ENCODE data around the gene CGNL1.

Gene CGNL1

DNA sequence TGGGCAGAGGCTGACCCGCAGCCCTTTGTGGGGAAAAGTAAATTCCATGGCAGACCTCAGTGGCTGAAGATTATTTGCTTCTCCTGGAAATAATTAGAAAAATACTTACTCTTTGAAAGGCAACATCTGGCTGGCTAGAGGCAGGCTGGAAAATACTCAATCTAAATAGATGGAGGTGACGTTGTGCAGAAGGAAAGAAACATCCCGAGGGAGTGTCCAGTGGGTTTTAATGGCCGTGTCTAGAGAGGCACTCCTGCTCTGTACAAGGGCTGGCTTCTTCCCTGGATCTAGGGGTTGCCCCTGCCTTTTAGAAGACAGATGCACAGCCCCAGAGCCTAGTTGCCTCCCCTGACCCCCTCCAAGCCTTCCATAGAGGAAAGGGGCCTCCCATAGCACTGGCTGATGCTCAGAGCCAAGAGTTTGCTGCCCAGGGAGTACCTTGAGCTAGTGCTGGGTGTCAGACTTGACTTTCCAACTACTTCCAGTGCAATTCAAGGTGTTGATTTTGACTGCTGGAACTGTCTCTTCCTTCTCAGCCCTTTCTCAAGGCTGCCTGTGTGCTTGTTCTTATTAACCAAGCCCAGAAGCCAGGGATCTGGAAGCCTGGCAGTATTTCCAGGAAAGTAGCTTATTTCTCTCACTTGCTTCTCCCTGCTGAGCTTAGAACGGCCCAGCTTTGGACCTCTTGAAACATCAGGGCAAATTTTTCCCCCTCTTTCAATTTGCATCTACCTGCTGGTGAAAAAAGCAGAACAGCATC, 27.4 kb downstream of the CGNL1 start:
- Histone ChIP-seq H3K36me3 (ENCODE audit: control insufficient read depth in 4 of 4, insufficient read depth in 4 of 4, low read length in 3 of 4) (no peaks in the 10 kb centered on the region), H3K4me1 (ENCODE audit: control extremely low read depth in 1 of 4, control insufficient read depth in 4 of 4, insufficient read depth in 4 of 4, low read length in 3 of 4) (no peaks in the 10 kb centered on the region), H3K27me3 (replicated peaks in 2 of 5; ENCODE audit: control insufficient read depth in 4 of 5, insufficient read depth in 5 of 5, low read length in 4 of 5) (no peaks in the 10 kb centered on the region), H3K9me3 (ENCODE audit: control extremely low read depth in 1 of 5, control insufficient read depth in 4 of 5, insufficient read depth in 2 of 5, low read depth in 1 of 5, low read length in 4 of 5) (peaks cover 0 to 1% (median 0%) of the 10 kb centered on the region in 5 experiments), H3K4me3 (ENCODE audit: control insufficient read depth in 1 of 7, extremely low read depth in 1 of 7, insufficient read depth in 4 of 7, low read depth in 2 of 7, low read length in 6 of 7) (no peak overlapping the region), H3K27ac (ENCODE audit: insufficient read depth in 1 of 2, low read depth in 1 of 2, low read length in 2 of 2, poor library complexity in 1 of 2, severe bottlenecking in 2 of 2) (no peak overlapping the region)
- WGBS (ENCODE audit: insufficient coverage) = 100% methylated on average over 4 of the region's 5 CpGs
- ChIA-PET POLR2A (no interaction called here), CTCF (no interaction called here)
- no peak for DNase-seq

DNA sequence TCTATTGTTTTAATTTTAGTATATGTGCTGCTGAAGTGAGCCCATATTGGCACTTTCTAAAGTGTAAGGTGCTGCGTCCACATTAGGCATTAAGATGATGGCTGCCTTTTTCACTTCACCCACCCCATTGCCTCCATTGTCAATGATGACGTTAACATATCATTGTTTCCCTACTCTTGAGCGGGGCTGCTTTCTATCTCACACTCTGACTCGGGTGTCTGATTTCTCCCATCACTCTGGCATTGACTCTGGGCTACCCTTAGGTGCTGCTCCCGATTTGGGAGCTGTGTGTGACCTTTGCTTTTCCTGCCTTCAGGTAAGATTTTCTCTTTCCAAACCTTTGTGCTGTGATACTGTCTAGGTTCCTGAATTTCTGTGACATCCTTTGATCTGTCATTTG, 28.8 kb downstream of the CGNL1 start:
- 97% methylated on average over 4 of the region's 5 CpGs for WGBS (ENCODE audit: insufficient coverage)

DNA sequence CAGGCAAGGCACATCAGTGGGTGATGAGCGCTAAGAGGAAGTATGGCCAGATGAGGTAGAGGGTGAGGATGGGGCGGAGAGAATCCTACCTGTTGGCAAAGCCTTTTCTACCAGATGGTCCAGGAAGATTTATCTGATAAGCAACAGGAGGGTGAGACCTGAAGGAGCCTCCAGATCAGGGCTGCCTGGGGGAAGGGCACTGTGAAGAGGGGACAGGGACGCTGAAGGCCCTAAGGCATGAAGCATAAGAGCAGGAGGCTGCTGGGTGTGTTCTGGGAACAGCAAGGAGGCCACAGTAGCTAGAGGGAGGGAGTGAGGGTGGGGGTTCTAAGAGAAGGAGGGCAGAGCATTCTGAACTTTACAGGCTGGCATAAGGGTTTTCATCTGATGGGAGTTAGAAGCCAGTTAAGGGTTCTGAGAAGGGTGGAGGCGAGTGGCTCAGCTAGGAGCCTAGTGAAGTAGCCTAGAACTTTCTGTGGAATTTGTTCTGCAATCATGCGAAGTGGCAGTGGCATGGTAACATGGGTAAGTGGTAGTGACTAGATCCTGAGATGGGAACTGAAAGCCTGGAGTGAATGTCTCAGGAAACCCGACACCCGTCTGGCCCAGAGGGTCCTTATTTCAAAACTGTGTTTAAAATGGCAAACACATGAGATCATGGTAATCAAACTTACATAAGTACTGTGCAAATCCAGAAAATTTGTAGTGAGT, 29.9 kb downstream of the CGNL1 start:
- Histone ChIP-seq H3K9me3 (ENCODE audit: control extremely low read depth in 1 of 5, control insufficient read depth in 4 of 5, insufficient read depth in 2 of 5, low read depth in 1 of 5, low read length in 4 of 5) (peaks cover 0 to 1% (median 0%) of the 10 kb centered on the region in 5 experiments), H3K4me3 (ENCODE audit: control insufficient read depth in 1 of 7, extremely low read depth in 1 of 7, insufficient read depth in 4 of 7, low read depth in 2 of 7, low read length in 6 of 7) (no peak overlapping the region), H3K27ac (ENCODE audit: insufficient read depth in 1 of 2, low read depth in 1 of 2, low read length in 2 of 2, poor library complexity in 1 of 2, severe bottlenecking in 2 of 2) (no peak overlapping the region), H3K4me1 (ENCODE audit: control extremely low read depth in 1 of 4, control insufficient read depth in 4 of 4, insufficient read depth in 4 of 4, low read length in 3 of 4) (no peaks in the 10 kb centered on the region), H3K27me3 (replicated peaks in 2 of 5; ENCODE audit: control insufficient read depth in 4 of 5, insufficient read depth in 5 of 5, low read length in 4 of 5) (no peaks in the 10 kb centered on the region), H3K36me3 (ENCODE audit: control insufficient read depth in 4 of 4, insufficient read depth in 4 of 4, low read length in 3 of 4) (no peaks in the 10 kb centered on the region)
- CTCF ChIA-PET = no interaction called here
- DNase-seq = no peak
- 94% methylated on average over 5 of the region's 7 CpGs for WGBS (ENCODE audit: insufficient coverage)
- POLR2A ChIA-PET = no interaction called here

More for the DNA sequence above, 28.8 kb downstream of the CGNL1 start:
- Histone ChIP-seq H3K36me3 (ENCODE audit: control insufficient read depth in 4 of 4, insufficient read depth in 4 of 4, low read length in 3 of 4) (no peaks in the 10 kb centered on the region), H3K4me3 (ENCODE audit: control insufficient read depth in 1 of 7, extremely low read depth in 1 of 7, insufficient read depth in 4 of 7, low read depth in 2 of 7, low read length in 6 of 7) (no peak overlapping the region), H3K27ac (ENCODE audit: insufficient read depth in 1 of 2, low read depth in 1 of 2, low read length in 2 of 2, poor library complexity in 1 of 2, severe bottlenecking in 2 of 2) (no peak overlapping the region), H3K27me3 (replicated peaks in 2 of 5; ENCODE audit: control insufficient read depth in 4 of 5, insufficient read depth in 5 of 5, low read length in 4 of 5) (no peaks in the 10 kb centered on the region), H3K9me3 (ENCODE audit: control extremely low read depth in 1 of 5, control insufficient read depth in 4 of 5, insufficient read depth in 2 of 5, low read depth in 1 of 5, low read length in 4 of 5) (peaks cover 0 to 1% (median 0%) of the 10 kb centered on the region in 5 experiments), H3K4me1 (ENCODE audit: control extremely low read depth in 1 of 4, control insufficient read depth in 4 of 4, insufficient read depth in 4 of 4, low read length in 3 of 4) (no peaks in the 10 kb centered on the region)
- POLR2A ChIA-PET = no interaction called here
- CTCF ChIA-PET = no interaction called here
- DNase-seq = no peak

DNA sequence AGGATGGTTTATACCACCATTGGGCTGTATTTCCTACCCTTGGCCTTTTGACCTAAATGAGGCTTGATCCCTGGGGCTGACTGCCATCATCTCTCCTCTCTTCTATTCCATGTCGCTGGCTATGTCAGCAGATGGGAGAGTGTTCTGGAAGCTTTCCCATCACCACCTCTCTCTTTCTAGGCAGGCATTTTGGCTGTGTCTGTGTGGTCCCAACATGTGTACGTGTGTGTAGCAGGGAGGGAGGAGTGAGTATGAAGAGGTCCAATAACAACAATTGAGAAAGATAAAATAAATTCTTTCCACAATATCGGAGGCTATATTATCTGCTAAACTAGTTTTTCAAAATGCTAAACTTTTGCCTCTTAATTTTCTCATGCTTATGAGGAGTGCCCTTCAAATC, 34.1 kb downstream of the CGNL1 start:
- Histone ChIP-seq H3K27me3 (replicated peaks in 2 of 5; ENCODE audit: control insufficient read depth in 4 of 5, insufficient read depth in 5 of 5, low read length in 4 of 5) (no peaks in the 10 kb centered on the region), H3K4me3 (ENCODE audit: control insufficient read depth in 1 of 7, extremely low read depth in 1 of 7, insufficient read depth in 4 of 7, low read depth in 2 of 7, low read length in 6 of 7) (no peak overlapping the region), H3K9me3 (ENCODE audit: control extremely low read depth in 1 of 5, control insufficient read depth in 4 of 5, insufficient read depth in 2 of 5, low read depth in 1 of 5, low read length in 4 of 5) (no peaks in the 10 kb centered on the region), H3K27ac (ENCODE audit: insufficient read depth in 1 of 2, low read depth in 1 of 2, low read length in 2 of 2, poor library complexity in 1 of 2, severe bottlenecking in 2 of 2) (no peak overlapping the region), H3K36me3 (ENCODE audit: control insufficient read depth in 4 of 4, insufficient read depth in 4 of 4, low read length in 3 of 4) (no peaks in the 10 kb centered on the region), H3K4me1 (ENCODE audit: control extremely low read depth in 1 of 4, control insufficient read depth in 4 of 4, insufficient read depth in 4 of 4, low read length in 3 of 4) (no peaks in the 10 kb centered on the region)
- DNase-seq = no peak
- POLR2A ChIA-PET = no interaction called here
- CTCF ChIA-PET = interaction anchor here (1.1 kb wide), 1 partner anchor 114 kb away, joined by 3 read pairs; no protein-coding TSS in a partner anchor
- no CpG with 5 or more reads among the region's 3 CpGs for WGBS (ENCODE audit: insufficient coverage)

DNA sequence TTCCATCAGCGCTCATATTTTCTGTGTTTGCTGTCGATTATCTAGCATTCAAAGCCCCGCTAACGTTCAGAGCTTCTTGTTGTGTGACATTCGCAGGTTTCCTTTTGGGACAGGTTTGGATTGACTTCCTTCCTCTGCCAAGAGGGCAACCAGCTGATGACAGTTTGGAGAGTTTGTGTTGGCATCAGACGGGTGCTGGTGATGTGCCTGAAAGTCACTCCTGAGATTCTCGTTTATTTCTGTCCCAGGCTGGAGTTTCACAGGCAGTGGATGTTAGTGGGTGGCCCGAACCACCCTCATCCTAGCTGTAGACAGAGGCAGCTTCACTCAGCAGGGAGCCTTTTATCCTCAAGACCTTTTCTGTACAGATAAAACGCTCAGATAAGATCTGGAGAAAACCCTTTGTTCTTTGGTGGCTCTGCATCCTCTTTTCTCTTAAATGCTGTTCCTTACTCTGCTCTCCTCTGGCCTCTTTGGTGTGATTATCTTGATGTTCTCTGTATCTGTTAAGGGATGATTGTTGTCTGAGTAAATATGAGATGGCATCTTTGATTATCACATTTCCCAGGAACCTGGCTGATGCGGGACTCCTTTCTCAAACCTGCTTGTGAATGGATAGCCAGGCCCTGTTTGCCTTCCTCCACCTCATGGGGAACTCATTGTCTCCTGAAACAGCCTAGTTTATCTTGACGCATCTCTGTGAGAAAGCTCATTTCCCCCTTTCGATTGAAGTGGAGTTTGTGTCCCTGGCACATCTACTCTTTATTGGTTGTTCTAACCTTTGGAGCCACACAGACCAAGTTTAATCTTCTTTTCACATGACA, 35.9 kb downstream of the CGNL1 start:
- no peak for DNase-seq
- H3K27me3 ChIP-seq (replicated peaks in 2 of 5; ENCODE audit: control insufficient read depth in 4 of 5, insufficient read depth in 5 of 5, low read length in 4 of 5) = no peaks in the 10 kb centered on the region
- no peaks in the 10 kb centered on the region for H3K9me3 ChIP-seq (ENCODE audit: control extremely low read depth in 1 of 5, control insufficient read depth in 4 of 5, insufficient read depth in 2 of 5, low read depth in 1 of 5, low read length in 4 of 5)
- H3K4me1 ChIP-seq (ENCODE audit: control extremely low read depth in 1 of 4, control insufficient read depth in 4 of 4, insufficient read depth in 4 of 4, low read length in 3 of 4) = no peaks in the 10 kb centered on the region
- no peak overlapping the region for H3K27ac ChIP-seq (ENCODE audit: insufficient read depth in 1 of 2, low read depth in 1 of 2, low read length in 2 of 2, poor library complexity in 1 of 2, severe bottlenecking in 2 of 2)
- ChIA-PET CTCF (interaction anchor here (1.8 kb wide), 1 partner anchor 24 kb away, joined by 4 read pairs; no protein-coding TSS in a partner anchor), POLR2A (no interaction called here)
- 90% methylated on average over 11 of the region's 12 CpGs for WGBS (ENCODE audit: insufficient coverage)
- no peaks in the 10 kb centered on the region for H3K36me3 ChIP-seq (ENCODE audit: control insufficient read depth in 4 of 4, insufficient read depth in 4 of 4, low read length in 3 of 4)
- H3K4me3 ChIP-seq (ENCODE audit: control insufficient read depth in 1 of 7, extremely low read depth in 1 of 7, insufficient read depth in 4 of 7, low read depth in 2 of 7, low read length in 6 of 7) = no peak overlapping the region

DNA sequence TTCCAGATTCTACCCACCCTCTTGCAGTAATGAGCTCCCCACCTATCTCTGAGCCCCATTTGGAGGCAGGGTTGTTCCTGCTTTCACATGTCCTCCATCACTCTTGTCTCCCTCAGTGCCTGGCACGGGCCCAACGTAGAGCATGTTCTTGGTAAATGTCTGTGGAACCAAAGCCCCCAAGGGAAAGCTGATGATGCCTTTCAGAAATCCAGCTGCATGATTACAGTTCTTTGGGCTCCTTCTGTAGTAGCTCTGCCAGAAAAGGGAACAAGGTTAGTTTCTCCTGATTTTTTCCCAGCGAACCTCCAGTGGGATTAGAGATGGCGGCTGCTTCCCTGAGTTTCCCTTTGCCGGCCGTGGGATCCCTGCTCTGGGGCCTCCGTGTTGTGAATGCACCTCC, 39.3 kb downstream of the CGNL1 start:
- ChIA-PET POLR2A (no interaction called here), CTCF (no interaction called here)
- WGBS (ENCODE audit: insufficient coverage) = 100% methylated on average over 7 of the region's 7 CpGs
- no peak for DNase-seq
- Histone ChIP-seq H3K36me3 (ENCODE audit: control insufficient read depth in 4 of 4, insufficient read depth in 4 of 4, low read length in 3 of 4) (no peaks in the 10 kb centered on the region), H3K27ac (ENCODE audit: insufficient read depth in 1 of 2, low read depth in 1 of 2, low read length in 2 of 2, poor library complexity in 1 of 2, severe bottlenecking in 2 of 2) (no peak overlapping the region), H3K9me3 (ENCODE audit: control extremely low read depth in 1 of 5, control insufficient read depth in 4 of 5, insufficient read depth in 2 of 5, low read depth in 1 of 5, low read length in 4 of 5) (no peaks in the 10 kb centered on the region), H3K4me1 (ENCODE audit: control extremely low read depth in 1 of 4, control insufficient read depth in 4 of 4, insufficient read depth in 4 of 4, low read length in 3 of 4) (no peaks in the 10 kb centered on the region), H3K4me3 (ENCODE audit: control insufficient read depth in 1 of 7, extremely low read depth in 1 of 7, insufficient read depth in 4 of 7, low read depth in 2 of 7, low read length in 6 of 7) (no peak overlapping the region), H3K27me3 (replicated peaks in 2 of 5; ENCODE audit: control insufficient read depth in 4 of 5, insufficient read depth in 5 of 5, low read length in 4 of 5) (no peaks in the 10 kb centered on the region)

DNA sequence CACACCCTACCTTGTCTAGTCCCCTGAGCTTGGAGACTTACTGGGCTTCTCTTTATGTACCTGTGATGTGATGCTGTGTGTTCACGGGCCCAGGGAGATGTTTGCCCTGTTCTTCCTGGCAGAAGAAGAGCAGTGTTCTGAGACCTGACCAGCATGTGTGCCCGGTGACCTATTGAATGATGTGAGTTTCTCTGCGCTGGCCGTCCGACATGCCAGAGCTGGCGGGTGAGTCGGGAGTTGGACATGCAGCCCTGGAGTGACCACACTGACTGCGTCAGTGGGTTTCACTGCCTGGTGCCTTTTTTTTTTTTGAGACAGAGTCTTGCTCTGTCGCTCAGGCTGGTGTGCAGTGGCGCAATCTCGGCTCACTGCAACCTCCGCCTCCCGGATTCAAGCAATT, 42.3 kb downstream of the CGNL1 start:
- H3K27ac ChIP-seq (ENCODE audit: insufficient read depth in 1 of 2, low read depth in 1 of 2, low read length in 2 of 2, poor library complexity in 1 of 2, severe bottlenecking in 2 of 2) = no peak overlapping the region
- no peak overlapping the region for H3K4me3 ChIP-seq (ENCODE audit: control insufficient read depth in 1 of 7, extremely low read depth in 1 of 7, insufficient read depth in 4 of 7, low read depth in 2 of 7, low read length in 6 of 7)
- no peaks in the 10 kb centered on the region for H3K9me3 ChIP-seq (ENCODE audit: control extremely low read depth in 1 of 5, control insufficient read depth in 4 of 5, insufficient read depth in 2 of 5, low read depth in 1 of 5, low read length in 4 of 5)
- 97% methylated on average over 13 of the region's 13 CpGs for WGBS (ENCODE audit: insufficient coverage)
- ChIA-PET CTCF (no interaction called here), POLR2A (no interaction called here)
- H3K4me1 ChIP-seq (ENCODE audit: control extremely low read depth in 1 of 4, control insufficient read depth in 4 of 4, insufficient read depth in 4 of 4, low read length in 3 of 4) = peaks cover 0 to 15% (median 9%) of the 10 kb centered on the region in 4 experiments
- no peaks in the 10 kb centered on the region for H3K27me3 ChIP-seq (replicated peaks in 2 of 5; ENCODE audit: control insufficient read depth in 4 of 5, insufficient read depth in 5 of 5, low read length in 4 of 5)
- no peaks in the 10 kb centered on the region for H3K36me3 ChIP-seq (ENCODE audit: control insufficient read depth in 4 of 4, insufficient read depth in 4 of 4, low read length in 3 of 4)
- DNase-seq = no peak

All from common myeloid progenitor, CD34-positive (primary cell).